Right ventricle myocardium superior (tissue), 1 donor: ENCODE results near the gene NDOR1. TPM values are rescaled to one million over a fixed set of nuclear protein-coding genes. Genes with fewer than 3 reads are reported as not detected.

ENCODE experiments used
- ATAC-seq: fragments of 200-7000 bp; cut with Tn5 transposase; one replicate; pipeline ENCODE4 v1.9.1; 2020; ENCODE audit warnings: mild to moderate bottlenecking; ENCODE audit not compliant: poor library complexity
- DNase-seq: peaks from one replicate; pipeline ENCODE4 v3.0.0-alpha.2; 2020
- intact Hi-C: fragments of 100-400 bp; cut with DNase I; formaldehyde crosslinking; loops from one replicate; pipeline ENCODE4 v1.11.2; 2022
- long read RNA-seq: library from polyadenylated mRNA; unstranded; transcript quantifications from one replicate; pipeline ENCODE4 v2.0.0, GENCODE V29; 2021
- total RNA-seq: library from RNA; stranded (reverse); fragmentation: NEBNext Ultra II Directional; extraction: Animal tissue kit (Norgen Biotek cat#: 25700); gene quantifications from one replicate; pipeline ENCODE4 v1.2.1, GENCODE V29; 2021
- donor health status: DM: no; HTN: yes; CAD: no; lungs with severe emphysema.

The NDOR1 gene
- total RNA-seq, result 5.5 TPM
- long read RNA-seq, partial matches to known transcripts, result 5 of 10 reads
- long read RNA-seq, other reads (novel, unspliced or antisense), result 4 of 10 reads

- ATAC-seq, result peak; percentile 73
- intact Hi-C loops, result no loop called here
These were observed at the start of gene NDOR1, which contains the start of gene TMEM203 for GRCh38 chr9:137205126-137206069. TSS of gene NDOR1 (plus strand) at chr9:137205700. CDS start at chr9:137205778, 78 bp downstream. TSS of gene TMEM203 (minus strand) at chr9:137205648. CDS start at chr9:137205414, 234 bp downstream.

GRCh38 chr9:137156567-137157375, 48.7 kb upstream of the NDOR1 start:
- DNase-seq, result no peak
- intact Hi-C loops, result no loop called here
- peak; percentile 52 for ATAC-seq

More at GRCh38 chr9:137205126-137206069, at the start of gene NDOR1, which contains the start of gene TMEM203:
- peak; percentile 95 for DNase-seq

- intact Hi-C loops, result no loop called here
- DNase-seq (no peak), ATAC-seq (no peak)
These were observed 47.7 kb upstream of the NDOR1 start for GRCh38 chr9:137157618-137158415.

- no peak for DNase-seq
- ATAC-seq, result no peak
- intact Hi-C loops, result no loop called here
These were observed 46.9 kb upstream of the NDOR1 start for GRCh38 chr9:137158625-137159024.

GRCh38 chr9:137159105-137160053, 46.1 kb upstream of the NDOR1 start:
- no peak for ATAC-seq
- intact Hi-C loops, result no loop called here
- DNase-seq, result no peak

- ATAC-seq (no peak), DNase-seq (no peak)
- intact Hi-C loops, result no loop called here
These were observed 45.5 kb upstream of the NDOR1 start for GRCh38 chr9:137160054-137160425.

- no peak for DNase-seq
- intact Hi-C loops, result no loop called here
- no peak for ATAC-seq
These were observed 44.6 kb upstream of the NDOR1 start for GRCh38 chr9:137160716-137161557.

- no peak for DNase-seq
- no peak for ATAC-seq
- intact Hi-C loops, result no loop called here
These were observed 43.7 kb upstream of the NDOR1 start for GRCh38 chr9:137161558-137162486.

GRCh38 chr9:137162505-137163364, 42.8 kb upstream of the NDOR1 start:
- DNase-seq (no peak), ATAC-seq (peak; percentile 75)
- intact Hi-C loops, result no loop called here

GRCh38 chr9:137163365-137163715, 42.2 kb upstream of the NDOR1 start:
- DNase-seq (no peak), ATAC-seq (peak; percentile 41)
- intact Hi-C loops, result no loop called here

GRCh38 chr9:137163805-137164204, 41.7 kb upstream of the NDOR1 start:
- ATAC-seq (no peak), DNase-seq (no peak)
- intact Hi-C loops, result no loop called here

GRCh38 chr9:137164370-137165249, 40.9 kb upstream of the NDOR1 start:
- ATAC-seq (no peak), DNase-seq (no peak)
- intact Hi-C loops, result no loop called here

- intact Hi-C loops, result no loop called here
- no peak for ATAC-seq
- no peak for DNase-seq
These were observed 40.2 kb upstream of the NDOR1 start for GRCh38 chr9:137165250-137165836.
